H9 (cell line): ENCODE measurements around the gene FERMT2. TPM values are rescaled to one million over a fixed set of nuclear protein-coding genes. Genes with fewer than 3 reads are reported as not detected.

ENCODE experiments used
- DNase-seq: peaks from one replicate; pipeline ENCODE4 v3.0.0-alpha.2; 2017
- H2AFZ ChIP-seq: one replicate; pipeline ENCODE4 v1.6.1; 2013; ENCODE audit warnings: mild to moderate bottlenecking, low read length, control low read depth, moderate library complexity
- H2AK5ac ChIP-seq: 2 replicates; pipeline ENCODE4 v1.6.1; 2013; ENCODE audit warnings: low read length, control low read depth, mixed read lengths; ENCODE audit not compliant: insufficient read length
- H2BK120ac ChIP-seq: one replicate; pipeline ENCODE4 v1.6.1; 2013; ENCODE audit warnings: low read depth, mild to moderate bottlenecking, low read length, control low read depth, inconsistent platforms; ENCODE audit not compliant: poor library complexity, severe bottlenecking
- H2BK12ac ChIP-seq: 2 replicates; pipeline ENCODE4 v1.6.1; 2013; ENCODE audit warnings: low read length, control low read depth, mixed read lengths, low read depth; ENCODE audit not compliant: insufficient read length
- H2BK15ac ChIP-seq: 2 replicates; pipeline ENCODE4 v1.6.1; 2013; ENCODE audit warnings: low read depth, low read length, control low read depth
- H2BK20ac ChIP-seq: one replicate; pipeline ENCODE4 v1.6.1; 2013; ENCODE audit warnings: low read depth, mild to moderate bottlenecking, low read length, control low read depth, inconsistent platforms; ENCODE audit not compliant: poor library complexity, severe bottlenecking
- H2BK5ac ChIP-seq: 2 replicates; pipeline ENCODE4 v1.6.1; 2013; ENCODE audit warnings: low read length, control low read depth, mixed read lengths; ENCODE audit not compliant: insufficient read length
- H3K14ac ChIP-seq: 2 replicates; pipeline ENCODE4 v1.6.1; 2013; ENCODE audit warnings: low read length, control low read depth; ENCODE audit not compliant: insufficient read depth
- H3K18ac ChIP-seq: 2 replicates; pipeline ENCODE4 v1.6.1; 2013; ENCODE audit warnings: low read depth, mild to moderate bottlenecking, mixed read lengths, low read length, control low read depth; ENCODE audit not compliant: insufficient read length
- H3K23ac ChIP-seq: 2 replicates; pipeline ENCODE4 v1.6.1; 2013; ENCODE audit warnings: low read length, control low read depth, mixed read lengths, low read depth; ENCODE audit not compliant: insufficient read length
- H3K23me2 ChIP-seq: 2 replicates; pipeline ENCODE4 v1.6.1; 2013; ENCODE audit warnings: low read depth, mild to moderate bottlenecking, mixed read lengths, low read length, control low read depth; ENCODE audit not compliant: insufficient read length, poor library complexity, severe bottlenecking
- H3K27ac ChIP-seq: 2 replicates; pipeline ENCODE4 v1.5.1; 2013; ENCODE audit warnings: low read length, control low read depth, mixed read lengths, low read depth; ENCODE audit not compliant: insufficient read length
- H3K27me3 ChIP-seq: 2 replicates; pipeline ENCODE4 v1.6.1; 2013; ENCODE audit warnings: low read length, control low read depth, inconsistent platforms; ENCODE audit not compliant: insufficient read depth
- H3K4ac ChIP-seq: 2 replicates; pipeline ENCODE4 v1.6.1; 2013; ENCODE audit warnings: low read depth, mild to moderate bottlenecking, control low read depth, inconsistent platforms, low read length, moderate library complexity
- H3K4me1 ChIP-seq: 2 replicates; pipeline ENCODE4 v1.6.1; 2013; ENCODE audit warnings: low read length, control low read depth, inconsistent platforms; ENCODE audit not compliant: insufficient read depth
- H3K4me2 ChIP-seq: 2 replicates; pipeline ENCODE4 v1.6.1; 2013; ENCODE audit warnings: low read length, control low read depth, mixed read lengths; ENCODE audit not compliant: insufficient read length, insufficient read depth
- H3K56ac ChIP-seq: 2 replicates; pipeline ENCODE4 v1.6.1; 2013; ENCODE audit warnings: low read depth, mild to moderate bottlenecking, mixed read lengths, low read length, control low read depth; ENCODE audit not compliant: insufficient read length
- H3K79me1 ChIP-seq: 2 replicates; pipeline ENCODE4 v1.6.1; 2013; ENCODE audit warnings: low read depth, mild to moderate bottlenecking, moderate library complexity, low read length, control low read depth, inconsistent platforms; ENCODE audit not compliant: insufficient read depth, poor library complexity, severe bottlenecking
- H3K79me2 ChIP-seq: 2 replicates; pipeline ENCODE4 v1.6.1; 2013; ENCODE audit warnings: low read length, control low read depth, inconsistent platforms; ENCODE audit not compliant: insufficient read depth
- H3K9ac ChIP-seq: 2 replicates; pipeline ENCODE4 v1.6.1; 2013; ENCODE audit warnings: low read length, control low read depth, mixed read lengths; ENCODE audit not compliant: insufficient read length; ENCODE audit errors: extremely low read depth
- H3K9me3 ChIP-seq: one replicate; pipeline ENCODE4 v1.6.1; 2013; ENCODE audit warnings: low read depth, low read length, inconsistent platforms; ENCODE audit not compliant: control insufficient read depth
- H3T11ph ChIP-seq: one replicate; pipeline ENCODE4 v1.6.1; 2013; ENCODE audit warnings: mild to moderate bottlenecking, low read length, control low read depth, inconsistent platforms
- H4K20me1 ChIP-seq: one replicate; pipeline ENCODE4 v1.6.1; 2013; ENCODE audit not compliant: control insufficient read depth, insufficient read length, insufficient read depth
- H4K5ac ChIP-seq: 2 replicates; pipeline ENCODE4 v1.6.1; 2013; ENCODE audit warnings: low read depth, mild to moderate bottlenecking, mixed read lengths, low read length, control low read depth; ENCODE audit not compliant: insufficient read length
- H4K8ac ChIP-seq: replicated peaks from 2 replicates; pipeline ENCODE4 v1.6.1; 2013; ENCODE audit warnings: low read length, control low read depth, mixed read lengths, low read depth; ENCODE audit not compliant: insufficient read length
- H4K91ac ChIP-seq: 2 replicates; pipeline ENCODE4 v1.6.1; 2013; ENCODE audit warnings: low read depth, mild to moderate bottlenecking, moderate library complexity, mixed read lengths, low read length, control low read depth; ENCODE audit not compliant: insufficient read length
- H3K27ac Mint-ChIP-seq, 3 experiments: 2 replicates in 2 of 3; 3 replicates in 1 of 3; pipeline ENCODE4 v1.8.0; 2020 to 2021; ENCODE audit warnings: mixed read lengths in 3 of 3, mild to moderate bottlenecking in 1 of 3, moderate library complexity in 1 of 3
- H3K27me3 Mint-ChIP-seq: 2 replicates; pipeline ENCODE4 v1.8.0; 2021; ENCODE audit warnings: low read depth, mild to moderate bottlenecking, moderate library complexity, mixed read lengths
- H3K36me3 Mint-ChIP-seq, 3 experiments: 2 replicates in 2 of 3; 3 replicates in 1 of 3; pipeline ENCODE4 v1.8.0; 2020 to 2021; ENCODE audit warnings: low read depth in 3 of 3, mixed read lengths in 3 of 3; ENCODE audit not compliant: insufficient read depth in 1 of 3
- H3K4me1 Mint-ChIP-seq, 2 experiments: 2 replicates each; pipeline ENCODE4 v1.8.0; 2020; ENCODE audit warnings: mixed read lengths in 2 of 2
- H3K4me3 Mint-ChIP-seq, 2 experiments: 2 replicates in 1 of 2; 3 replicates in 1 of 2; pipeline ENCODE4 v1.8.0; 2020 to 2021; ENCODE audit warnings: mild to moderate bottlenecking in 2 of 2, mixed read lengths in 2 of 2, moderate library complexity in 1 of 2
- H3K9me3 Mint-ChIP-seq, 2 experiments: 2 replicates in 1 of 2; 3 replicates in 1 of 2; pipeline ENCODE4 v1.8.0; 2020; ENCODE audit warnings: mild to moderate bottlenecking in 2 of 2, mixed read lengths in 2 of 2, moderate library complexity in 1 of 2
- WGBS: extraction: QIAGEN DNeasy Blood & Tissue Kit; methylation state at CpG from one replicate; pipeline ENCODE4 v1.1.7; 2013; ENCODE audit warnings: missing lambda C conversion rate, low lambda C conversion rate, mixed read lengths; ENCODE audit not compliant: insufficient read length; ENCODE audit errors: extremely low coverage; 5-methylcytosine and 5-hydroxymethylcytosine counted together
- total RNA-seq: library from RNA; stranded (reverse); gene quantifications from 2 replicates; pipeline ENCODE4 v1.2.1, GENCODE V29; 2021
- TF ChIP-seq, protein P1 (sequence below): fragments of 200-600 bp; sonication (generic); conservative IDR thresholded peaks from 3 replicates; pipeline ENCODE4 v1.8.0; 2021; ENCODE audit warnings: antibody characterized with exemption, mild to moderate bottlenecking

The FERMT2 gene
- total RNA-seq, 1 experiment from 2014 or later = 128 TPM

DNA sequence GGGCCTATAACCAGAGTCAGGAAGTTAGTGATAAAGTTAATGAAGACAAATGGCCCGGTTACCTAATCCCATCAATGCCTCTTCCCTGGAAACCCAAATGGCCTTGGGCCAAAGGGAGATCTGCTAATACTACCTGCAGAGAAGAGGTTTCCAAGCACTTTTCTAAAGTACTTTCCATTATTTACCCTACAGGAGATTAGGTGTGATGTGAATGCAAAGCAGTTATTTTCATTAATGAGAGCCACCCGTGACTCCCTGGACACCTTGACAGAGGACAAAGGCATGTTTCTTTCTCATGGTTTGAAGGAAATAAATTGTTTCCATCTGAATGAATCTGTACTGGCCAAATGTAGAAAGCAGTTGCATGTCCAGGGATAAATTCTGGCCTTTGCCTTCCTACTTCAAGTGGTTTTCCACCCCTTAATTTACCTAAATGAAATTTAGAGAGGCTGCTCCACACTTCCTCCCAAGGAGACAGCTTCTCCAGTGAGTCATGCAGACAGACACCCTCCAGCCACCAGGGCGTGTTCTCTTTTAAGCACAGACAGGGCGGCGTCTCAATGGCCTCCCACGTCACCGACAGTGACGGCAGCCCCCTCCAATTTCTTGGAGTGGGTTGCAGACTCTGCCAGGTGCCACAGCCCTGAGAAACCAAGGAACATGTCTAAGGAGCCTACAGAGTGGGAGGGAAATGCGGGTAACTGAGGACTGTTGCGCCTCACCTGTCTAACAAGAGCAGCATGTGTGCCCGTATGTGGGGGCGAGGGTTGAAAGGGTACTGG, 115.5 kb downstream of the FERMT2 start:
- no peaks in the 10 kb centered on the region for H4K20me1 ChIP-seq
- TF ChIP-seq, protein P1, sequence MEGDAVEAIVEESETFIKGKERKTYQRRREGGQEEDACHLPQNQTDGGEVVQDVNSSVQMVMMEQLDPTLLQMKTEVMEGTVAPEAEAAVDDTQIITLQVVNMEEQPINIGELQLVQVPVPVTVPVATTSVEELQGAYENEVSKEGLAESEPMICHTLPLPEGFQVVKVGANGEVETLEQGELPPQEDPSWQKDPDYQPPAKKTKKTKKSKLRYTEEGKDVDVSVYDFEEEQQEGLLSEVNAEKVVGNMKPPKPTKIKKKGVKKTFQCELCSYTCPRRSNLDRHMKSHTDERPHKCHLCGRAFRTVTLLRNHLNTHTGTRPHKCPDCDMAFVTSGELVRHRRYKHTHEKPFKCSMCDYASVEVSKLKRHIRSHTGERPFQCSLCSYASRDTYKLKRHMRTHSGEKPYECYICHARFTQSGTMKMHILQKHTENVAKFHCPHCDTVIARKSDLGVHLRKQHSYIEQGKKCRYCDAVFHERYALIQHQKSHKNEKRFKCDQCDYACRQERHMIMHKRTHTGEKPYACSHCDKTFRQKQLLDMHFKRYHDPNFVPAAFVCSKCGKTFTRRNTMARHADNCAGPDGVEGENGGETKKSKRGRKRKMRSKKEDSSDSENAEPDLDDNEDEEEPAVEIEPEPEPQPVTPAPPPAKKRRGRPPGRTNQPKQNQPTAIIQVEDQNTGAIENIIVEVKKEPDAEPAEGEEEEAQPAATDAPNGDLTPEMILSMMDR = peak; percentile 18; the same call in 1 of the 3 replicates
- no peak overlapping the region for H3K56ac ChIP-seq
- Mint-ChIP-seq H3K27ac (peak overlapping the region; percentile 76 to 95 (median 83); a peak in 6 of 7 replicates), H3K4me1 (peaks cover 39 to 43% of the 10 kb centered on the region in 2 experiments), H3K9me3 (peaks cover 2 to 7% of the 10 kb centered on the region in 2 experiments; a peak in 2 of 5 replicates), H3K4me3 (peak overlapping the region in 1 of 2 experiments; percentile 50; a peak in 1 of 5 replicates), H3K36me3 (peaks cover 0 to 3% (median 0%) of the 10 kb centered on the region in 3 experiments; a peak in 2 of 7 replicates), H3K27me3 (no peaks in the 10 kb centered on the region)
- no peaks in the 10 kb centered on the region for H3K23me2 ChIP-seq
- H3K79me2 ChIP-seq = no peaks in the 10 kb centered on the region
- H3K79me1 ChIP-seq = no peaks in the 10 kb centered on the region
- H4K8ac ChIP-seq = no peak overlapping the region
- no peak overlapping the region for H3K4me2 ChIP-seq
- H2BK15ac ChIP-seq = no peak overlapping the region
- no peak overlapping the region for H3K4ac ChIP-seq
- no CpG with 5 or more reads among the region's 12 CpGs for WGBS
- no peak overlapping the region for H4K5ac ChIP-seq
- no peak overlapping the region for H3K9ac ChIP-seq
- H3K23ac ChIP-seq = no peak overlapping the region
- H4K91ac ChIP-seq = no peak overlapping the region
- H2AK5ac ChIP-seq = no peak overlapping the region
- no peak overlapping the region for H2BK20ac ChIP-seq
- DNase-seq = peak; percentile 54
- H3K4me1 ChIP-seq = peaks cover 3% of the 10 kb centered on the region; the same call in 1 of the 2 replicates
- H2BK120ac ChIP-seq = no peak overlapping the region
- H3T11ph ChIP-seq = no peak overlapping the region
- no peaks in the 10 kb centered on the region for H3K9me3 ChIP-seq
- no peak overlapping the region for H2AFZ ChIP-seq
- H3K27me3 ChIP-seq = no peaks in the 10 kb centered on the region
- H3K18ac ChIP-seq = peak overlapping the region; percentile 31
- H2BK5ac ChIP-seq = no peak overlapping the region
- no peak overlapping the region for H3K27ac ChIP-seq
- no peak overlapping the region for H3K14ac ChIP-seq
- H2BK12ac ChIP-seq = no peak overlapping the region
